Right ventricle myocardium inferior (tissue), 1 donor: ENCODE results near the gene CDH16. TPM values are rescaled to one million over a fixed set of nuclear protein-coding genes. Genes with fewer than 3 reads are reported as not detected.

Source experiments
- ATAC-seq: fragments of 200-7000 bp; cut with Tn5 transposase; one replicate; pipeline ENCODE4 v1.9.1; 2020; ENCODE audit warnings: mild to moderate bottlenecking, moderate library complexity
- DNase-seq: peaks from one replicate; pipeline ENCODE4 v3.0.0; 2021; ENCODE audit errors: missing footprints
- intact Hi-C: fragments of 100-400 bp; cut with DNase I; formaldehyde crosslinking; loops from one replicate; pipeline ENCODE4 v1.11.0; 2022
- total RNA-seq: library from RNA; stranded (reverse); fragmentation: NEBNext Ultra II Directional; extraction: Animal tissue kit (Norgen Biotek cat#: 25700); gene quantifications from one replicate; pipeline ENCODE4 v1.2.1, GENCODE V29; 2021
- donor health status: DM: no; HTN: yes; CAD: no; lungs with severe emphysema.

Gene CDH16
- total RNA-seq, 1 donor from 2014 or later = 0.16 TPM

- intact Hi-C loops = no loop called here
- peak; percentile 84 for ATAC-seq
- peak; percentile 96 for DNase-seq
Observed at GRCh38 chr16:66934138-66934838, 15.6 kb upstream of the CDH16 start, which contains the start of gene CIAO2B. CIAO2B (minus strand) TSS chr16:66934402; CDS start chr16:66934364, 38 bp downstream.

- intact Hi-C loops = no loop called here
- DNase-seq = no peak
- ATAC-seq = no peak
Observed at GRCh38 chr16:66933776-66934137, 15.1 kb upstream of the CDH16 start.

GRCh38 chr16:66932076-66932475, 13.4 kb upstream of the CDH16 start:
- ATAC-seq (no peak), DNase-seq (peak; percentile 51)
- intact Hi-C loops = no loop called here

- ATAC-seq (no peak), DNase-seq (no peak)
- intact Hi-C loops = no loop called here
Observed at GRCh38 chr16:66931665-66932064, 13.0 kb upstream of the CDH16 start.

- intact Hi-C loops = no loop called here
- DNase-seq (peak; percentile 15), ATAC-seq (no peak)
Observed at GRCh38 chr16:66930189-66930588, 11.5 kb upstream of the CDH16 start.

- DNase-seq = peak; percentile 70
- intact Hi-C loops = no loop called here
- ATAC-seq = no peak
Observed at GRCh38 chr16:66928702-66929388, 10.2 kb upstream of the CDH16 start.

DNA sequence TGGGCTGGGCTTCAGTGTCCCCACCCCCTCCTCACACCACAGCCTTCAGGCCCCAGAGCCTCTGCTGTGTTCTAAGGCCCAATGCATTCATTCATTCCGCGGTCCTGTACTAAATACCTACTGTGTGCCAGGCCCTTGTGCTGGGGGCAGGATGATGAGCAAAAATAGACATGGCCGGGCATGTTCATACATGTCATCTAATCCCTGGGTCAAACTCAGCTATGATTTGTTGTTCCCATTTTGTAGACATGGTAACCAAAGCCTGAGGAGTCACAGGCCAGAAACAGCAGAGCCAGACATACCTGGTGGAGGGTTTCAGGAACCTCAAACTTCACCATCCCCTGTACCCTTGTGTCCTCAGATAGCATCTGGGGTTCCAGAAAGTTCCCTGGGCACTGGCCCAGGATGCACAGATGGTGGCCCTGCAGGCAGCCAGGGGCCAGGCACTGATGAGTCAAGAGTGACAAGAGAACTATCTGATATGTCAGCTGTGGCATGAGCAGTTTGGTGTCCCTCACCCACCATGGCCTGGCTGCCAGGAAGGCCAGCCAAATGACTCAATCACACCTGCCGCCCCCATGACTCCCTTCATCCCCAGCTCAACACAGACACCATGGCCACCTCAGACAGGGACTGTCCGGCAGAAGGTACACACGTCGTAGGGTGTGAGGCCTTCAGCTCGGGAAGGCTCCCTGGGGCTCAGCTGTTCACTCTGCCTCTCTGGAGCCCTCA, 9.4 kb upstream of the CDH16 start:
- DNase-seq (peak; percentile 41), ATAC-seq (no peak)
- intact Hi-C loops = no loop called here

DNA sequence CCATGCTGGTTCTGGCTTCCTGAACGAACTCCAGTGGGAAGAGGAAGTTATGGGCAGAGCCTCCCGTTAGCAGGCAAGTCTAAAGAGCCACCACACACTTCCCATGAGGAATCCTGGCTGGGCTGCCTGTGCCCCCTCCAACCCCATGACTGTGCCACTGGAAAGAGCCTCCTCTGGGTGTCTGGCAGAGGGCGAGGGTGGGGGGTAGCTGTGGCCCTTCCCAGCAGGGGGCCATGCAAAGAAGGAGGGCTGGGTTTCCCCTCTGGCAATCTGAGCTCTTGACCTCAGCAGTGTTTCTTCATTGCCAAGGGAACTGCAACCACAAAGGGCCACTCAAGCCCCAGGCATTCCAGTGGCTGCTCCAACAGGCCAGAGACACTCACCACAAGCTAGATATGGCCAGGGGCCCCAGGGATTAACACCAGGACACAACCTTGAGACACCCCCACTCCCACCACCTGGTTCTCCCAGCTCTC, 8.3 kb upstream of the CDH16 start:
- intact Hi-C loops = no loop called here
- peak; percentile 60 for DNase-seq
- ATAC-seq = peak; percentile 47

GRCh38 chr16:66926171-66926947, 7.7 kb upstream of the CDH16 start:
- peak; percentile 53 for ATAC-seq
- peak; percentile 74 for DNase-seq
- intact Hi-C loops = no loop called here

DNA sequence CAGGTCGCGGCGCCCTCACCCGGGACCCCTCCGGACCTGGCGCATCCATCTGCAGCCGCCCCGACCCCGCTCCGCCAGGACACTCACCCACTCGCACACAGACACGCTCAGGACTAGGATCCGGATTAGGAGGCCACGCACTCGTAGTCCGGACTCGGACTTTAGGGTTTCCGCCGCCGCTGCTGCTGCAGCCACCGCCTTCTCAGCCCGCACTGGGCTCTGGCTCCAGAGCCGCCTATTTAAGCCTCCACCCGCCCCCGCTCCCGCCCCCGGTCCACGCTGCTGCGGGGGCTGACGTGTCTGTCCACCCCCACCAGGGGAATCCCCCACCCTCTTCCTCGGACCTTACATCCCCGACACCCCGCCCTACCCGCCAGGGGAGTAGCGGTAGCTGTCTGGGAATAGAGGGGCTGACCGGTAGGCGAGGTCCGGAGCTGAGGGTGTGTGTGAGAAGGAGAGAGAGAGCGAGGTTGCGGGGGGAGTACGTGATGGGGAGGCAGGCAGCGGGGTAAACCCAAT, 6.7 kb upstream of the CDH16 start, which contains the start of gene RRAD:
Gene RRAD (minus strand): TSS at position 214 of the 519 bp plus-strand sequence. CDS start 356 bp downstream, outside the sequence.
- ATAC-seq = peak; percentile 41
- intact Hi-C loops = no loop called here
- peak; percentile 83 for DNase-seq

DNA sequence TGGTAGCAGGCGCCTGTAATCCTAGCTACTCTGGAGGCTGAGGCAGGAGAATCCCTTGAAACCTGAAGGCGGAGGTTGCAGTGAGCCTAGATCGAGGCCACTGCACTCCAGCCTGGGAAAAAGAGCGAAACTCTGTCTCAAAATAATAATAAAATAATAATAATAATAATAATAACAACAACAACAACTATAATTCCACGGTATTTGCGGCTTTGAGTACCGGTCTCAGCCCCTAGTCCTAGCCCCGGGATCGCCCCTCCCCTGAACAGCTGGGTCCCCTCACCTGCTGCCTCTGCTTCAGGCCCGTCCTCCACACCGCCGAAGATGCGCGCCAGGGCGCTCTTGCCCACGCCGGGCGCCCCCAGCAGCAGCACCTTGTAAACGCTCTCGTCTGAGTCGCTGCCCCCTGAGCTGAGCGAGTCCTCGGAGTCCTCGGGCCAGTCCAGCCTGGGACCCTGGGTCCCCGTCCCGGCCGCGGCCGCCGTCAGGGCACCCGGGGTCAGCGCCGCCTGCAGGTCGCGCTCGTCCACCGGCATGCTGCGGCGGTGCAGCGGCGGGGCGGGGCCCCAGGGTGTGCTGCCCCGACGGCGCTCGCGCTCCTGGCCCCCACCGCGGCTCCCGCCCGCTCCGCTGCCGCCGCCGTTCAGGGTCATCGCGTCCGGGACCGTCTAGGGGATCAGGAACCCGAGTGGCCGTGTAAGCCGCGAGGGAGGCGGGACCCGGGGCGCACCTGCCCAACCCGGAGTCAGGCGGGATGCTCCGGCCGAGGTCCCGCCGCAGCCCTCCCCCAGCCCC, 6.0 kb upstream of the CDH16 start:
- intact Hi-C loops = no loop called here
- peak; percentile 9 for ATAC-seq
- DNase-seq = peak; percentile 76

GRCh38 chr16:66923866-66924265, 5.2 kb upstream of the CDH16 start:
- ATAC-seq (no peak), DNase-seq (no peak)
- intact Hi-C loops = loop anchor here (1.0 kb wide), 1 partner anchor 21 kb away; no protein-coding TSS in a partner anchor

DNA sequence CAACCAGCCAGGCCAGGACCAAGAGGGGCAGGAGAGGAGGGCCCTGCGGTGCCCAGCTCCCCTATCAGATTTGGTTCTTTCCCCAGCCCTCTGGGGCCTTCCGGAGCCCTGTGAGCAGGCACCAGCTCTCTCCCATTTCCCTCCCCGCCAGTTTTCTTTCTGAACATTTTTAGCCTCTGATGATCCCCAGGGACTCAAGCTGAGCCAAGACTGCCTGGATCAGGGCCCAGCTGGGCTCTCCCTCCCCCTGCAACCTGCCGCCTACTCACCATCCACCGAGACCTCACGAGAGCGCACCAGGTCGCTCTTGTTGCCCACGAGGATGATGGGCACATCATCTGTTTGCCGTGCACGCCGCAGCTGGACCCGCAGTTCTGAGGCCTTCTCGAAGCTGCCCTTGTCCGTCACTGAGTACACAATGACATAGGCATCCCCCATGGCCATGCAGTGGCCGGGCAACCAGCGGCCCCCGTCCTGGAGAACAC, 4.6 kb upstream of the CDH16 start:
- DNase-seq (peak; percentile 63), ATAC-seq (peak; percentile 17)
- intact Hi-C loops = loop anchor here (1.0 kb wide), 1 partner anchor 20 kb away; no protein-coding TSS in a partner anchor

DNA sequence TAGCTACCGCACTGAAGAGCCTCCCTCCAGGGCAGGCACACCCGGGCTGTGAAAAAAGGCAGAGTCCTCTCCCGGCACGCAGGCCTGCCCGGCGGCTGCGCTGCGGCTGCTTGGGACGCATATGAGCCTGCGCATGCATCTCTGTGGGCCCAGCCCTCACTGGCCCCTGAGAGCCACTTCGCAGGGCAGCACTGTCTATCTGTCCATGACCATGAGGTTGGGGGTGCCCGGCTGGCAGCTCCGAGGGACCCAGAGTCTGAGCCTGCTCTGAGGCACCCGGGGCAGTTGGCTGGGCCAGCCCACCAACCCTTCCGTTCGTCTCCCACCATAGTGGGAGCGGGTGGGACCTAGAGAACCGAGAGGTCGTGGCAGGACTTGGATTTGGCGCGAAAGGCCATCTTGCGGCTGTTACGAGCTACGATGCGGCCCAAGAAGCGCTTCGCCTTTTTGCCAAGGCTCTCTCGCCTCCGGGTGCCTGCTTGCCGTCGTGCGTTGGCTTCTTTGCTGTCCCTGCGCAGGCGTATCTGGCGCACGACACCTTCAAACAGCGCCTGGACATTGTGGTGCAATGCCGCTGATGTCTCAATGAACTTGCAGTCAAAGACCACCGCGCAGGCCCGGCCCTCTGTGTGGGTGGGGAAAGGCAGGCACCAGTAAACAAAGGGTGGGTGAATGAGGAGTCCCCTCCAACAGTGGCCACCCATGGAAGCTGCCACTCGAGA, 3.2 kb upstream of the CDH16 start:
- intact Hi-C loops = no loop called here
- DNase-seq (peak; percentile 54), ATAC-seq (no peak)

DNA sequence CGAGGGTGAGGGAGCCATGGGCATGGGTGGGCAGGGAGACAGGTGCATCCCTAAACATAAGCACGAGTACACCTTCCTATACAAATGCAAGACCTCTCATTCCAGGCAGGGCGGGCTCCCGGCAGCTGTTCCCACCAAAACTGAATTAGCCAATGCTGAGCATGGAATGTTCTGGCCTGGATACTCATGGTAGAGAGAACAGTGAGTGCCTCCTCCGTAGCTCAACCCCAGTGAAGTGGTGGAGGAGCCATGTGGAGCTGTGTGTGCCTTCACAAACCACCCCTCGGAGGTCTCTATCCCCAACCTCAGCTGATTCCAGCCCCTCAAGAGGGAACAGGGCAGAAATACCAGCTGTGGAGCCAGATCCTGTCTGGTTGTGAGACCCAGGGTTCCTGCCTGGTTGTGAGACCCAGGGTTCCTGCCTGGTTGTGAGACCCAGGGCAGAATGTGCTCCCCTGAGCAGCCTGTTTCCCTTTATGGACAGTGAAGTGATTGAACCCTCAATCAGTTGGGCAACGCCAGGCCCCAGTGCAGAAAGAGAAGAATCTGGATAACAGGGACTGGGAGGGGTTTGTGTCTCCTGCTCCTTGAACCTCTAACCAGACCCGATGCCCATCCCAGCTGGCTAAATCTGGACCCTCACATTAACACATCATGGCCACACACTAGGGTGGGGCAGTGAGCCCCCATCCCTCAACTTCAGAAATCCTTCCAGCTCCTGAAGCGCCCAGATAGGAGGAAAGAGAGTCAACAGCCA, 2.4 kb upstream of the CDH16 start:
- intact Hi-C loops = no loop called here
- ATAC-seq = peak; percentile 35
- peak; percentile 46 for DNase-seq

DNA sequence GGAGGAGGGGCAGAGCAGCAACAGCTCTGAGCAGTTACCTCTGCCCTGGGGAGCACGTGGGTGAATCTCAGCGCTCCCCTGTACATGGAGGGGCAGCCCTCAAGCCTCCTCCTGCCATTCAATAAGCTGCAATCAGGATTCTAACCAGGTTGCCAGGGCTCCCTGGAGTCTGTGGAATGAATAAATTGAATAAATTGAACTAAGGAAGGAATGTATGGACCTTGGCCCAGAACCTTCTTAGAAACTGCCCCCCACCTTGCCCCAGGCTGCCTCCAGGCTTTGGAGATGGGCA, 1.6 kb upstream of the CDH16 start:
- intact Hi-C loops = no loop called here
- DNase-seq (peak; percentile 63), ATAC-seq (no peak)
